Measurements from ENCODE around the gene SHLD2.
"Not testable (repeated sequence)": the region's sequence is repeated elsewhere in the genome, so short reads cannot be mapped to it uniquely, and the experiment has no call there.

SHLD2 gene

DNA sequence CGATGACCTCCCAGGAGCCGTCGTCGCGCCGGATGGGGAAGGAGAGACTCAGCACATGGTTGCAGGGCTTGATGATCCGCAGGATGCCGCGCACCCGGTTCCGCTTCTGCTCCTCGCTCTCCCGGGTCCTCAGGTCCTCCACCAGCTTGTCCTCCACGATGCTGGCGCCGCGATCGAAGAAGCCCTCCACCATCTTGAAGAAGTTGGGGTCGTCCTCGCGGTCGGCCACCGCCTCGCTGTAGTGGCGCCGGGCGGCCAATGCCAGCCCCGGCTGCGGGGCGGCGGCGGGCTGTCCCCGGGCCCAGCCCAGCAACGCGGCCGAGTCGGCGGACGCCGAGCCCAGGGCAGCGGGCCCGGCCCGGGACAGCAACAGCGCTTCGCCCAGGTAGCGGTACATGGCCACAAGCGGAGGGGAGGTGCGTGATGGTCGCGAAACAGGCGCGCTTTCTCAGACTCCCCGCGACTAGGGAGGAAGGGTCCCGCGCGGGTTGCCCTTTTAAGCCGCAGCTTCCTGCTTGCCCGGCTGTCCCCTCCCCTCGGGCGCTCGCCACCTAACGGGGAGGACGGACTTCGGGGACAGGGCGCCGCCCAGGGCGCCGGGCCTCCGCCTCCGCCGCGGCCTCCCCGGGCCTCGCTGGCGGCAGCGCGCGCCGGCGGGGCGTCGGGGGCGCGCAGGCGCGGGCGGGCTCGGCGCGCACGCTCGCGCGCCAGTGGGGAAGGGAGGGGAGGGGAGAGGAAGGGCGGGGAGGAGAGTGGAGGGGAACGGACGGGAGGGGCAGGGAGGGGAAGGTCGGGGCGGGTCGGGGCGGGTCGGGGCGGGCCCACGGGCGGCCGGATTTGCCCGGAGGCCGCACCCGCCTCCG is at the start of gene SHLD2, which contains the start of gene GLUD1:
SHLD2 (plus strand) TSS at position 834 of the 863 bp plus-strand sequence. CDS start 56,149 bp downstream, outside the sequence.
GLUD1 (minus strand) TSS at position 471 of the 863 bp plus-strand sequence; CDS start at position 397, 74 bp downstream.
- DNase-seq: peak; percentile 83

DNA sequence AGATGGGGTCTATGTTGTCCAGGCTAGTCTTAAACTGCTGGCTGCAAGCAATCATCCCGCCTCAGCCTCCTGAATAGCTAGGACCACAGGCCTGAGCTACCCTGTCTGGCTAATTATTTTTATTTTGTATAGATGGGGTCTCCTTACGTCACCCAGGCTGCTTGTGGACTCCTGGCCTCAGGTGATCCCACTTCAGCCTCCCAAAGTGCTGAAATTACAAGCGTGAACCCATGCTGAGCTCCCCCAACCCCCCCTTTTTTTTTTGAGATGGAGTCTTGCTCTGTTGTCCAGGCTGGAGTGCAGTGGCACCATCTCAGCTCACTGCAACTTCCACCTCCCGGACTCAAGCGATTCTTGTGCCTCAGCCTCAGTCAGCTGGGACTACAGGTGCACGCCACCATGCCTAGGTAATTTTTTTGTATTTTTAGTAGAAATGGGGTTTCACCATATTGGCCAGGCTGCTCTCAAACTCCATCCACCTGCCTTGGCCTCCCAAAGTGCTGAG is 49.5 kb upstream of the SHLD2 start:
- DNase-seq: no peak

DNA sequence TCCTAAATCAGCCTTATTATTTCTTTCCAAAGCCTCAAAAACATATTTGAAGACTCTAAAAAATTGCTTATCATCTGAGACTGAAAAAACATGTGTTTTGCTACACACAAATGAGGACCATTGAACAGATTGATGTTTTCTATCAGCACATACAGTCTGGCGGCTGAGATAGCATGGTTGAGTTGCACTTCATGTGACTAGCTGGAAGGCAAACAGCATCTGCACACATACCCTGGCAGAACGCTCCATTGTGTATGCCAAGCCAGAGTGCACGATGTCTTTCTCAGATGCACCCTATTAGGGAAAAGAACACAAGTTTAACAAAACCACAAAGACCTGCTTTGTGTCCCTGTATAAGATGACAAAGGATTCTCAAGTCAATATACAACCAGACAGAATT is 41.9 kb upstream of the SHLD2 start:
- no peak for DNase-seq

GRCh38 chr10:87053577-87054181 is 41.3 kb upstream of the SHLD2 start:
- no peak for DNase-seq

- no peak for DNase-seq
Observed at GRCh38 chr10:87054373-87055295, 40.4 kb upstream of the SHLD2 start.

- no peak for DNase-seq
Observed at GRCh38 chr10:87058171-87058570, 36.8 kb upstream of the SHLD2 start.

- DNase-seq: no peak
Observed at GRCh38 chr10:87059401-87059800, 35.6 kb upstream of the SHLD2 start.

DNA sequence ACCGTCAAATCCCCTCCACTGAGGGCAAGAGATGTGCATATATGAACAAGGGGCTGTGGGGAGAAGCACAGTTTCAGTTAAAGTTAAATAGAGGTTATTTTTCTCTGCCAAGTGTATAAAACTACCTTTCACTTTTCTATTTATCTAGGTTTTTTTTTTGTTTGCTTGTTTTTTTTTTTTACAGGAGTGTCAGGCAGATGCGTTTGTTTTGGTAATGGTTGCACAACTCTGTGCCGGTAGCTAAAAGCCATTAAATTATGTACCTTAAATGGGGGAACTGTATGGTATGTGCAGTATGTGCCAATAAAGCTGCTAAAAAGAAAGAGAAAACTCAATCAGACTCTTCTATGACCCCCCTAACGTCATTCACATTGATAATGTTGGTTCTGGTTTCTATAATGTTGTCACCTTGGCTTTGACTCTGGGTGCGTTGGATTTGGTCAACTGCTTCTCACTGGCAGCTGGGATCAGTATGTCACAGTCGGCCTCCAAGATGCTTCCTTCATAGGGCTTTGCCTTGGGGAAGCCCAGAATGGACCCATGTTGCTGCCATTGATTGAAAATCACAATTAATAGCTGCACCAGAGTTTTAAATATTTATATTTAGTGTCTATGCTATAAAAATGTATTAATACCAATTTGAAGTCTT is 34.6 kb upstream of the SHLD2 start:
- DNase-seq: no peak

DNA sequence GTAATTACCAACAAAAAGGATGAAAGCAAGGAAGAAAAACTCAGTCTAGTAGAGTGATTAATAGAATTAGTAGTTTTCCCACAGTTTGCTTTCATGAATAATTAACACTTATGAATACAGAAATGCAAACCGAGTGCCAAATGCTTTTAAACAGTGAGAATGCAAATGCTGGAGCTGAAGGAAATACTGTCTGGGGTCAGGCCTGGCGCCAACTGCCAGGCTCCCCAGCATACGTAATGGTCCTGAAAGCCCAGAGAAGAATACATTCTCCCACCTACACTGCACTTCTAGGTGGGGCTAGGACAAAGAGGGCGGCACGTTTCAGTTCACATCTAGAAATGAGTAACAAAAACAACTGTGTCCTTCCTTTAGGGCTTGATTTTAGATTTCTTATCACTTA is 30.4 kb upstream of the SHLD2 start:
- no peak for DNase-seq

- DNase-seq: no peak
Observed at GRCh38 chr10:87066178-87066577, 28.8 kb upstream of the SHLD2 start.

DNA sequence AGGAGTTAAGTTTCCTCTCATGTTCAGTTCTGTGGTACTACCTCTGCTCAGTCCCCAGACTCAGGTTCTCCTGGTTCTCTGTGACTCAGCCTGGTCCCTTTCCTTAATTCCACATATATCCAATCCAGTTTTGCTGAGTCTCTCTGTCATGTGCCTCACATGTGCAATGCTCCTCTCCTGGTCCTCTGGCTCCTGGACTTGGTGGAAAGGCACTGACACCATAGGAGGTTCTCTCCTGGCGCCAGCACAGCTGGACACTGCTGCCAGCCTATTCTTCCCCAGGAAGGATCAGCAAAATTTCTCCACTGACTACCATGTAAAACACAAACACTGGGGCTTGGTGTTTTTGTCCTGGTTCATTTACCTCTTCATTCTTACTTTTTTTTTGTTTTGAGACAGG is 28.1 kb upstream of the SHLD2 start:
- no peak for DNase-seq

- no peak for DNase-seq
Observed at GRCh38 chr10:87068281-87068680, 26.7 kb upstream of the SHLD2 start.

GRCh38 chr10:87072449-87072848 is 22.6 kb upstream of the SHLD2 start:
- DNase-seq: no peak

DNA sequence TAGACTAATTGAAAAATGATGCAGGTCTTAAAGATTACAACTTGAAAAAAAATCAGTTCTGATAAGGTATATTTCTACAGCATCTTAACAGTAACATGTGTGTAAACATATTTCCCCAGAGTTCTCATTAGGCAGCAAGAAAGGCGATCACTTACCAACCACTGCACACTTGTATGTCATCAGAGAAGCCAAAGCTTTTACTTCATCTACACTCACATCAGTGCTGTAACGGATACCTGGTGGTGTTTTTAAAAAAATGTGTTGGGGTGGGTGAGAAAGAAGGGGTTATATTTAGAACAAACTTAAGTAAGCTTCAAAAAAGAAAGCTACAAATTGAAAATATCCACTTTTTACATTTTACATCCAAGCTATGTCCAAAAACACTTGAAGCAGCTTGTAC is 18.6 kb upstream of the SHLD2 start:
- not testable (repeated sequence) for DNase-seq

DNA sequence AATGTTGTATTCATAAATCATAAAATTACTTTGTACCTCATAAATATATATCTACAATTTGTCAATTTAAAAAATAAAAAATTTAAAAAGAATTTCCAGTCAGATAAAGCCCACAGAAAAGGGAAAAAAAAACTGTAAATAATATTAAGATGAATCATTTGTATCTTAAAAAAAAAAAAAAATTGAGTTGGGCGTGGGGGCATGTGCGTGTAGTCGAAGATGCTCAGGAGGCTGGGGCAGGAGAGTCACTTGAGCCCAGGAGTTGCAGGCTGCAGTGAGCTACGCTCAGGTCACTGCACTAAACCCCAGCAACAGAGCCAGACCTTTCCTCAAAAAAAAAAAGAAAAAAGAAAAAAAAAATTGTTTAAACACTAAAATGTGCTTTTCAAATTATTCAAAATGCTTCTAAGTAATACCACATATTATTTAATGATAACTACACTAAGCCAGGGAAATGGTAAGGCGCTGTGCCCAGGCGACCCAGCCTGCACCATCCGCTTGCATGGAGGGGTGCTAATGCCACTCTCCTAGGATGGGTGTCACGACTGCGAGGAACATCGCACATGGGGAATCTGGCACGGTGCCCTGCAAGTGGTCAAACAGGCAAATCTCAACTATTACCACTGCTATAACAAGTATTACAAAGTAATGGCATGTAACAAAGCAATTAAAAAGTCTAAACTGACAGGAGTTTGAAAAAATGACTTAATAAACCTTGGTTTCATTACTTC is 15.7 kb upstream of the SHLD2 start:
- no peak for DNase-seq

DNA sequence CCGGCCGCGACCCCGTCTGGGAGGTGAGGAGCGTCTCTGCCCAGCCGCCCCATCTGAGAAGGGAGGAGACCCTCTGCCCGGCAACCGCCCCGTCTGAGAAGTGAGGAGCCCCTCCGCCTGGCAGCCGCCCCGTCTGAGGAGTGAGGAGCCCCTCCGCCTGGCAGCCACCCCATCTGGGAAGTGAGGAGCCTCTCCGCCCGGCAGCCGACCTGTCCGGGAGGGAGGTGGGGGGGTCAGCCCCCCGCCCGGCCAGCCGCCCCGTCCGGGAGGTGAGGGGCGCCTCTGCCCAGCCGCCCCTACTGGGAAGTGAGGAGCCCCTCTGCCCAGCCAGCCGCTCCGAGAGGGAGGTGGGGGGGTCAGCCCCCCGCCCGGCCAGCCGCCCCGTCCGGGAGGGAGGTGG is 14.4 kb upstream of the SHLD2 start:
- not testable (repeated sequence) for DNase-seq

GRCh38 chr10:87081574-87081973 is 13.4 kb upstream of the SHLD2 start:
- not testable (repeated sequence) for DNase-seq

DNA sequence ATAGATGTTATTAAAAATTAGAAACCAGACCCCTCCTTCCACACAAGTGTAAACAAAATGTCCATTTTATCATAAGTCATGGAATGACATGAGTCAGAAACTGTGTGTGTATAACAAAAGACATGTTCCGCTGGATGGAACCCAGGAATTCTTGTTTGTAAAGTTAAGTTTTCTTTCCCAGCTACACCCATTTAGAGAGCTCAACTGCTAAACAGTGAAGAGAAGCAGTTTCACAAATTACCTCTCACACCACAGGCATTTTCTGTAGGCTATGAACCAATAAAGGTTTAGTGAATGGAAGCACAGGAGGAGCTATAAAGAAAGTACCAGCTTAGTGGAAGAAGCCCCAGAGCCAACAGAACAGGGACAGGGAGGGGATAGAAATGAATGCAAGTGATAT is 12.8 kb upstream of the SHLD2 start:
- not testable (repeated sequence) for DNase-seq

DNA sequence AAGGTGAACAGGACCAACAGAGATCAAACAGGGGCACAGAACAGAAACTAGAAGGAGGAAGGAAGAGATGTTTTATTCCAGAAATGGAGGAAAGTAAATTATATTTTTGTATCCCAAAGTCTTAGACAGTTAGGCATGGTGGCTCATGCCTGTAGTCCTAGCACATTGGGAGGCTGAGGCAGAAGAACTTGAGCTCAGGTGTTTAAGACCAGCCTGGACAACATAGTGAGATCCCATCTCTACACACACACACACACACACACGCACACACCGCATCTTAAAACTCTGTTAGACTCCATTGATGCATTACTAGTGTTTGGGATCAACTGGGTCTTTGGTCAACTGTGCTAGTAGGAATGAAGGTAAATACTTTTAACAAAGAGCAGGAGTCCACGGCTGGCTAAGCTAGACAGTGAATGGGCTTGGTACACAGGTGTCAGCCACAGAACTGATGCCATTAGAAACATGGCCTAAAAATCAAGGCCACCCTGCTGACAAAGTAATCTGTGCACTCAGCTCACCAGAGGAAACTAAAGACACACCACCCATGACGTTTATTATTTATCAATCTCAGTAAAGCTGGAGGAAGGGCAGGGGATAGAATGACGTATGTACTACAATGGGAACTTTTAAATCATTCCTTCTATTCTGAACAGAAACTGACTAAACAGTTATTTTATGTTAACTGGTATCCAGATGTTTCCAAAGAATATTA is 11.3 kb upstream of the SHLD2 start:
- not testable (repeated sequence) for DNase-seq

GRCh38 chr10:87084291-87084782 is 10.7 kb upstream of the SHLD2 start:
- DNase-seq: not testable (repeated sequence)

- no peak for DNase-seq
Observed at GRCh38 chr10:87085537-87085936, 9.5 kb upstream of the SHLD2 start.

Measured in activated gamma-delta T cell treated with Interleukin-2 at 50 U/mL for 16 hours (primary cell).